Progenitor cell of endocrine pancreas (in vitro differentiated cells): ENCODE measurements around the gene NEXN. TPM values are rescaled to one million over a fixed set of nuclear protein-coding genes. Genes with fewer than 3 reads are reported as not detected.

Source experiments
- DNase-seq: peaks from one replicate; pipeline ENCODE4 v3.0.0; 2021; ENCODE audit warnings: low spot score; ENCODE audit not compliant: unreplicated experiment
- H3K27ac Mint-ChIP-seq: 2 replicates; pipeline ENCODE4 v1.8.0; 2021; ENCODE audit warnings: mild to moderate bottlenecking, moderate library complexity, mixed read lengths
- H3K27me3 Mint-ChIP-seq: 2 replicates; pipeline ENCODE4 v1.8.0; 2021; ENCODE audit warnings: mixed read lengths
- H3K36me3 Mint-ChIP-seq: 2 replicates; pipeline ENCODE4 v1.8.0; 2022; ENCODE audit warnings: mixed read lengths; ENCODE audit not compliant: insufficient read depth
- H3K4me1 Mint-ChIP-seq: 2 replicates; pipeline ENCODE4 v1.8.0; 2021; ENCODE audit warnings: low read depth, mixed read lengths
- H3K4me3 Mint-ChIP-seq: 2 replicates; pipeline ENCODE4 v1.8.0; 2021; ENCODE audit warnings: low read depth, mild to moderate bottlenecking, moderate library complexity, mixed read lengths
- H3K9me3 Mint-ChIP-seq: 2 replicates; pipeline ENCODE4 v1.8.0; 2021; ENCODE audit warnings: low read depth, mixed read lengths
- CTCF ChIP-seq: fragments of 200-600 bp; sonication (generic); IDR thresholded peaks from one replicate; pipeline ENCODE4 v1.5.0; 2021; ENCODE audit warnings: antibody characterized with exemption, mild to moderate bottlenecking; ENCODE audit not compliant: unreplicated experiment
- long read RNA-seq: library from polyadenylated mRNA; unstranded; transcript quantifications from one replicate; pipeline ENCODE4 v2.0.0, GENCODE V29; 2020
- total RNA-seq: library from RNA; stranded (reverse); gene quantifications from 2 replicates; pipeline ENCODE4 v1.2.1, GENCODE V29; 2021

Gene NEXN
- total RNA-seq: 5.9 and 6.5 TPM in 2 replicates
- long read RNA-seq, partial matches to known transcripts: 3 of 7 reads
- long read RNA-seq, other reads (novel, unspliced or antisense): 3 of 7 reads

GRCh38 chr1:77888081-77888780 is at the start of gene NEXN:
Gene NEXN, plus strand, starts transcription at chr1:77888624. Its CDS starts 27,483 bp downstream, at chr1:77916107.
- Mint-ChIP-seq H3K36me3 (peaks cover 2% of the 10 kb centered on the region), H3K4me1 (peaks cover 10% of the 10 kb centered on the region), H3K4me3 (peak within 1 kb of the TSS; percentile 92), H3K9me3 (no peaks in the 10 kb centered on the region), H3K27ac (peak within 1 kb of the TSS; percentile 98), H3K27me3 (no peaks in the 10 kb centered on the region)
- peak; percentile 66 for DNase-seq
- TF ChIP-seq CTCF: no peak

DNA sequence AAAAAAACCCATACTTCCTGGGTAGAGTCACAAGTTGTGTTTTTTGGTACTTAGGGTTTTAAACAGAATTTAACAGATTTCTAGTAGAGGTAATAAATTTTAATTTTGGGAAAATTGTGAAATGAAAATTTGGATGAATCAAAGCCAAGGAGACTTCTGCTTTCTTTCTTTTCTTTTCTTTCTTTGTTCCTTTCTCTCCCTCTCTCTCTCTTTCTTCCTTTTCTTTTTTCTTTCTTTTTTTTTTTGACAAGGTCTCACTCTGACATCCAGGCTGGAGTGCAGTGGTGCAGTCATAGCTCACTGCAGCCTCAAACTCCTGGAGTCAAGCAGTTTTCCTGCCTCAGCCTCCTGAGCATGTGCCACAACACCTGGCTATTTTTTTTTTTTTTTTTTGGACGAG is 46.9 kb upstream of the NEXN start:
- H3K27me3 Mint-ChIP-seq: no peaks in the 10 kb centered on the region
- no peak overlapping the region for H3K4me3 Mint-ChIP-seq
- H3K36me3 Mint-ChIP-seq: peaks cover 2% of the 10 kb centered on the region
- no peaks in the 10 kb centered on the region for H3K9me3 Mint-ChIP-seq
- H3K4me1 Mint-ChIP-seq: no peaks in the 10 kb centered on the region
- no peak overlapping the region for H3K27ac Mint-ChIP-seq
- TF ChIP-seq CTCF: no peak
- DNase-seq: no peak

DNA sequence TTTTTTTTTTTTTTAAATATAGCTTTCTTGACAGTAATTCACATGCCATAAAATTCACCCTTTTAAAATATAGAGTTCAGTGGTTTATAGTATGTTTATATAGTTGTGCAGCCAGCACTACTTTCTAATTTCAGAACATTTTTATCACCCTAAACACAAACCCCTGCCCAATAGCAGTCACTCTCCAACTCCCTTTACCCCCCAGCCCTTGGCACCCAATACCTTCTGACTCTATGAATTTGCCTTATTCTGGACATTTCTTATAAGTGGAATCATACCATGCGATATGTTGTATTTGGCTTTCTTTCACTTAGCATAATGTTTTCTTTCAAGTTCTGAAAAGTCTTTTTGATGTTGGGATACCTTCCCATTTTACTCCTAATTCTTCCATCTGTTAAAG is 42.5 kb upstream of the NEXN start:
- no peak overlapping the region for H3K27ac Mint-ChIP-seq
- H3K4me1 Mint-ChIP-seq: no peaks in the 10 kb centered on the region
- no peak overlapping the region for H3K4me3 Mint-ChIP-seq
- H3K9me3 Mint-ChIP-seq: no peaks in the 10 kb centered on the region
- H3K36me3 Mint-ChIP-seq: peaks cover 2% of the 10 kb centered on the region
- no peak for TF ChIP-seq CTCF
- no peaks in the 10 kb centered on the region for H3K27me3 Mint-ChIP-seq
- no peak for DNase-seq

- TF ChIP-seq CTCF: no peak
- no peak for DNase-seq
- Mint-ChIP-seq H3K27me3 (no peaks in the 10 kb centered on the region), H3K36me3 (peaks cover 2% of the 10 kb centered on the region), H3K9me3 (no peaks in the 10 kb centered on the region), H3K4me3 (no peak overlapping the region), H3K27ac (no peak overlapping the region), H3K4me1 (no peaks in the 10 kb centered on the region)
Observed at GRCh38 chr1:77846966-77847365, 41.5 kb upstream of the NEXN start.

DNA sequence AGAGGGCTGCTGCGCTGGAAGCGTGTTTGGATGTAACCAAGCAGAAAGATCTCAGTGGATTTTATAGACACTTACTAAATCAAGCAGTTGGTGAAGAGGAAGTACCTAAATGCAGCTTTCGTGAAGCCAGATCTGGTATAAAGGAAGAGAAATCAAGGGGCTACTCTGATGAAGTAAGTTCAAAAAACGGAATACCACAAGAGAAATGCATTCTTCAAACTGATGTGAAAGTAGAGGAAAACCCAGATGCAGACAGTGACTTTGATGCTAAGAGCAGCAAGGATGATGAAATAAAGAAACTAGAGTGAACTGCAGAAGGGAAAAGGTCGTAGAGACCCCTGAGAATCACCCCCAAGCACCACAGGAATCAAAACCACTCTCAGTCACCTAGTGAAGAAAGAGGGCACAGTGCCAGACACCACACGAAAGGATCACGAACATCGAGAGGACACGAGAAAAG is 40.8 kb upstream of the NEXN start:
- H3K27me3 Mint-ChIP-seq: no peaks in the 10 kb centered on the region
- H3K4me3 Mint-ChIP-seq: no peak overlapping the region
- no peak for DNase-seq
- H3K27ac Mint-ChIP-seq: no peak overlapping the region
- H3K9me3 Mint-ChIP-seq: no peaks in the 10 kb centered on the region
- H3K4me1 Mint-ChIP-seq: no peaks in the 10 kb centered on the region
- TF ChIP-seq CTCF: no peak
- peaks cover 2% of the 10 kb centered on the region for H3K36me3 Mint-ChIP-seq
